Measurements from ENCODE around the gene CSH2.
A peak's percentile ranks its signal among the peaks of the same experiment; 100 is the strongest.
"Not testable (repeated sequence)": the region's sequence is repeated elsewhere in the genome, so short reads cannot be mapped to it uniquely, and the experiment has no call there.

CSH2 gene

GRCh38 chr17:63894821-63895220, 21.3 kb upstream of the CSH2 start:
- DNase-seq: not testable (repeated sequence)

- DNase-seq: not testable (repeated sequence)
These were observed 20.5 kb upstream of the CSH2 start for GRCh38 chr17:63894021-63894420.

- DNase-seq: not testable (repeated sequence)
These were observed 19.0 kb upstream of the CSH2 start for GRCh38 chr17:63892316-63893037.

- peak; percentile 8 for DNase-seq
These were observed 15.8 kb upstream of the CSH2 start for GRCh38 chr17:63889026-63889848.

GRCh38 chr17:63885119-63885518, 11.6 kb upstream of the CSH2 start:
- DNase-seq: not testable (repeated sequence)

- DNase-seq: not testable (repeated sequence)
These were observed 9.2 kb upstream of the CSH2 start for GRCh38 chr17:63882626-63883126.

GRCh38 chr17:63881935-63882601, 8.6 kb upstream of the CSH2 start, which contains the start of gene GH2:
TSS of gene GH2 (minus strand) at chr17:63881944. CDS start at chr17:63881801, 143 bp downstream.
- peak; percentile 49 for DNase-seq

GRCh38 chr17:63881337-63881736, 7.9 kb upstream of the CSH2 start:
- DNase-seq: not testable (repeated sequence)

GRCh38 chr17:63880706-63881105, 7.2 kb upstream of the CSH2 start:
- DNase-seq: no peak

GRCh38 chr17:63878413-63878812, 4.9 kb upstream of the CSH2 start:
- DNase-seq: not testable (repeated sequence)

GRCh38 chr17:63874693-63875092, 1.2 kb upstream of the CSH2 start:
- not testable (repeated sequence) for DNase-seq

GRCh38 chr17:63874061-63874626, 667 bp upstream of the CSH2 start:
- DNase-seq: not testable (repeated sequence)

- DNase-seq: not testable (repeated sequence)
These were observed 1.7 kb downstream of the CSH2 start for GRCh38 chr17:63871646-63872365.

GRCh38 chr17:63870292-63870665, 3.2 kb downstream of the CSH2 start:
- DNase-seq: not testable (repeated sequence)

GRCh38 chr17:63869491-63870291, 3.8 kb downstream of the CSH2 start:
- not testable (repeated sequence) for DNase-seq

GRCh38 chr17:63866625-63867024, 6.9 kb downstream of the CSH2 start:
- DNase-seq: not testable (repeated sequence)

- no peak for DNase-seq
These were observed 14.2 kb downstream of the CSH2 start for GRCh38 chr17:63859257-63859656.

- DNase-seq: not testable (repeated sequence)
These were observed 17.1 kb downstream of the CSH2 start for GRCh38 chr17:63856425-63856824.

- no peak for DNase-seq
These were observed 18.3 kb downstream of the CSH2 start for GRCh38 chr17:63855185-63855584.

- DNase-seq: no peak
These were observed 18.8 kb downstream of the CSH2 start for GRCh38 chr17:63854709-63855108.

GRCh38 chr17:63853260-63853659, 20.2 kb downstream of the CSH2 start:
- no peak for DNase-seq
